Measurements from ENCODE around the gene CARMIL1.

- TF ChIP-seq CTCF (IDR thresholded peaks at IDR 0.05 in 8 of 11, conservative IDR thresholded peaks at IDR 0.05 in 3 of 11) (no peak), POLR2AphosphoS5 (IDR thresholded peaks at IDR 0.05) (no peak)
Observed at GRCh38 chr6:25547797-25548196, 268.6 kb downstream of the CARMIL1 start.

Data from spleen (tissue), 7 donors.